Pancreas (tissue), 10 donors: Measurements from ENCODE around the gene EIF4E3. TPM values are rescaled to one million over a fixed set of nuclear protein-coding genes. Genes with fewer than 3 reads are reported as not detected.

Source experiments
- ATAC-seq, 4 donors: fragments of 200-7000 bp; cut with Tn5 transposase; one replicate each; pipeline versions ENCODE4 v1.8.0 to v1.9.1; 2020; ENCODE audit warnings: mild to moderate bottlenecking in 4 of 4, moderate library complexity in 4 of 4
- DNase-seq, 6 donors: peaks; one replicate each; pipeline ENCODE4 v3.0.0-alpha.2; 2020
- FAIRE-seq: peaks from 2 replicates; lab custom pipeline; 2012; peaks lifted over from hg19 to GRCh38; lab: Jason Lieb, UNC
- H3K27ac ChIP-seq, 4 donors: fragments of 200-600 bp; sonication (generic); 1 replicate in 3 of 4; 2 replicates in 1 of 4; pipeline versions ENCODE4 v1.5.0 to v1.8.0; 2020
- H3K27me3 ChIP-seq, 4 donors: fragments of 200-600 bp; one replicate each; pipeline ENCODE4 v1.8.0; 2021
- H3K36me3 ChIP-seq, 3 donors: fragments of 200-600 bp; sonication (generic) in 1 of 3; one replicate each; pipeline versions ENCODE4 v1.5.0 to v1.8.0; 2020 to 2021
- H3K4me1 ChIP-seq, 3 donors: fragments of 200-600 bp; one replicate each; pipeline ENCODE4 v1.8.0; 2021
- H3K4me3 ChIP-seq, 4 donors: fragments of 200-600 bp; sonication (generic) in 2 of 4; one replicate each; pipeline versions ENCODE4 v1.5.0 to v1.8.0; 2020 to 2021
- H3K9me3 ChIP-seq, 4 donors: fragments of 200-600 bp; one replicate each; pipeline ENCODE4 v1.8.0; 2021
- WGBS, 2 donors: extraction: QIAGEN DNeasy Blood & Tissue Kit; methylation state at CpG; one replicate each; pipeline ENCODE4 v1.1.7; 2013; 5-methylcytosine and 5-hydroxymethylcytosine counted together
- intact Hi-C, 3 donors: fragments of 100-400 bp; cut with DNase I; formaldehyde crosslinking; loops; one replicate each; pipeline versions ENCODE4 v1.11.1 to v1.14.2; 2022
- polyA plus RNA-seq, 2 donors: library from polyadenylated mRNA; stranded (reverse); fragments of 200-250 nt; gene quantifications; one replicate each; pipeline ENCODE4 v1.2.3, GENCODE V29; 2013
- total RNA-seq, 6 donors: library from RNA; stranded (reverse); fragmentation: NEBNext Ultra II Directional in 4 of 6; extraction: Animal tissue kit (Norgen Biotek cat#: 25700) in 4 of 6; gene quantifications; one replicate each; pipeline versions ENCODE4 v1.2.1 to v1.2.4, GENCODE V29; 2021 to 2023
- TF ChIP-seq, protein P1 (sequence below), 4 donors: fragments of 200-600 bp; sonication (generic) in 3 of 4; IDR thresholded peaks; one replicate each; pipeline versions ENCODE4 v1.5.0 to v1.8.0; 2021; ENCODE audit warnings: antibody characterized with exemption in 4 of 4
- donor health status: healthy with polysubstance abuse.
- donor health status: DM: no; HTN: no; CAD: no; lungs with moderate emphysema.
- donor health status: DM: no; HTN: no; CAD: no.
- donor health status: control.
- donor health status: control.
- donor health status: Bipolar disorder and iron deficiency.
- donor health status: DM: yes; HTN: yes; CAD: no.
- donor health status: DM: no; HTN: no; CAD: no.
- donor health status: DM: no; HTN: no; CAD: no.
- donor health status: DM: yes; HTN: yes; CAD: no.

EIF4E3 gene
- total and polyA plus RNA-seq, 8 donors: 4.1 to 17.3 (median 13.8) TPM

DNA sequence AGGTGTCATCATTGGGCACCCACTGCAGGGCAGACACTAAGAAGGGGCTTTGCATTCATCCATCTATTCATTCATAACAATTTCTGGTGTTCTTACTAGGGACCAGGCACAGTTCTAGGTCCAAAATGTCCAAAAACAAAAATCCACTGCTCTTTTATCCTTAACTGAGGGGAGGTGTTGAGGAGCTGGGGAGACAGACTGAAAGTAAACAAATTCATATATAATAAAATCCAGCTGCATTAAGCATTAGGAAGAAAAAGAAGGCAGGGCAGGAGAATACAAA, 1.1 kb downstream of the EIF4E3 start:
- peak overlapping the region; percentile 83 to 90 (median 88) for H3K4me3 ChIP-seq
- H3K9me3 ChIP-seq: no peaks in the 10 kb centered on the region
- FAIRE-seq: no peak
- H3K36me3 ChIP-seq: no peaks in the 10 kb centered on the region
- no peak for ATAC-seq
- H3K27ac ChIP-seq: peak overlapping the region in 2 of 4 donors; percentile 73 to 76
- H3K4me1 ChIP-seq: peaks cover 0 to 13% (median 9%) of the 10 kb centered on the region in 3 donors
- DNase-seq: no peak
- TF ChIP-seq, protein P1, sequence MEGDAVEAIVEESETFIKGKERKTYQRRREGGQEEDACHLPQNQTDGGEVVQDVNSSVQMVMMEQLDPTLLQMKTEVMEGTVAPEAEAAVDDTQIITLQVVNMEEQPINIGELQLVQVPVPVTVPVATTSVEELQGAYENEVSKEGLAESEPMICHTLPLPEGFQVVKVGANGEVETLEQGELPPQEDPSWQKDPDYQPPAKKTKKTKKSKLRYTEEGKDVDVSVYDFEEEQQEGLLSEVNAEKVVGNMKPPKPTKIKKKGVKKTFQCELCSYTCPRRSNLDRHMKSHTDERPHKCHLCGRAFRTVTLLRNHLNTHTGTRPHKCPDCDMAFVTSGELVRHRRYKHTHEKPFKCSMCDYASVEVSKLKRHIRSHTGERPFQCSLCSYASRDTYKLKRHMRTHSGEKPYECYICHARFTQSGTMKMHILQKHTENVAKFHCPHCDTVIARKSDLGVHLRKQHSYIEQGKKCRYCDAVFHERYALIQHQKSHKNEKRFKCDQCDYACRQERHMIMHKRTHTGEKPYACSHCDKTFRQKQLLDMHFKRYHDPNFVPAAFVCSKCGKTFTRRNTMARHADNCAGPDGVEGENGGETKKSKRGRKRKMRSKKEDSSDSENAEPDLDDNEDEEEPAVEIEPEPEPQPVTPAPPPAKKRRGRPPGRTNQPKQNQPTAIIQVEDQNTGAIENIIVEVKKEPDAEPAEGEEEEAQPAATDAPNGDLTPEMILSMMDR (IDR thresholded peaks at IDR 0.05): no peak
- intact Hi-C loops: no loop called here
- no peaks in the 10 kb centered on the region for H3K27me3 ChIP-seq

DNA sequence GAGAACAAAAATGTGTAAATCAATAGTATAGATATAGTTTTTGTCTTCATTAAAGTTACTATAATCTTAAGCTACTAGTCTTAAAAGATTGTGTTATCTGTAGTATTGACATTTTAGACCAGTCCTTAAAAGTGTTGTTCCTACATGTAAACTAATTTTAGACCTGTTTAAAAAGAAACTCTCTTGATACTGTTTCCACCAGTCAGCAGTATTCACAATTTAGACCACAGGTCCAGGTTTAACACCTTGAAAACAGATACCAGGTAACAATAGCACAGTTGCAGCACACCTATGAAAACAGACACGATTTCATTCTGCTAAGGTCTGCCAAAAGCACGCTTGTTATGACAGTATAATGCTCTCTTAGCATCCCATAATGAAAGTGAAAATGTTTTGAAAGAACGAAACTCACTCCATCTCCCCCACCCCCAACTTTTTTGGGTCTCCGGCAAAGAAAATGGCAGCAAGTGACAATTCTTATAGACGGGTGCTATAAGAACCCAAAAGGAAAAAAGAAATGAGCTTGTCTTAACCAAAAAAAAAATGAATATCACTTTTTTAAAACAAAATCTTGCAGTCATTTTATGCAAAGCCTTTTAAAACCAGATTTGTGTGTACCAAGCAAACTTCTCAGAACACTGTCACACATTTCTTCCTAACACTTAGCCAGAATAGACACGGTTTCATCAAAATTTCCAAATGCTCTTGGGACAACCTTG, 1.6 kb downstream of the EIF4E3 start:
- peaks cover 0 to 13% (median 9%) of the 10 kb centered on the region in 3 donors for H3K4me1 ChIP-seq
- H3K27me3 ChIP-seq: no peaks in the 10 kb centered on the region
- H3K27ac ChIP-seq: no peak overlapping the region
- intact Hi-C loops: no loop called here
- H3K36me3 ChIP-seq: no peaks in the 10 kb centered on the region
- no peak for FAIRE-seq
- no peak for ATAC-seq
- H3K9me3 ChIP-seq: no peaks in the 10 kb centered on the region
- H3K4me3 ChIP-seq: peak overlapping the region in 3 of 4 donors; percentile 87 to 90 (median 88)
- DNase-seq: no peak
- WGBS, 2 donors: 50 to 61% methylated on average over 6 of the region's 6 CpGs
- TF ChIP-seq, protein P1 (IDR thresholded peaks at IDR 0.05): no peak

DNA sequence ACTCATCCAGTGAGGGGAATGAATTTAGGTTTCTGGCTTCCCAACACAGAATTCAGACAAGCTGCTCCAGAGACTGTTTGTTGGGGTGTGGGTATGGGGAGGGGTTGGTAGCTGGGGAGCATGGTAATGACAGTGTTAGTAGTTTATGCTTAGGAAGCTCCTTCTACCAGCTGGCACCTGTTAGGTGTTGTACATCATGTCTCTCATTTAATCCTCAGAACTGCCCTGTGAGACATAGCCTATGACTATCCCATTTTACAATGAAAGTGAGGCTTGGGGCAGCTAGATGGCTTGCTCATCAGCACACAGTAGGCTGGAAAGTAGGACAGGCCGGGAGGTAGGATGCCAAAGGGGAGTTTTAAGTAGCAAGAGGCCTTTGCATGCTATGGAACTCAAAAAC, 2.5 kb downstream of the EIF4E3 start:
- WGBS, 2 donors: 87 to 88% methylated on average over 1 of the region's 1 CpG
- H3K4me1 ChIP-seq: peaks cover 0 to 13% (median 9%) of the 10 kb centered on the region in 3 donors
- no peaks in the 10 kb centered on the region for H3K9me3 ChIP-seq
- no peaks in the 10 kb centered on the region for H3K27me3 ChIP-seq
- intact Hi-C loops: no loop called here
- FAIRE-seq (no peak), ATAC-seq (no peak), DNase-seq (no peak)
- no peak overlapping the region for H3K4me3 ChIP-seq
- H3K36me3 ChIP-seq: no peaks in the 10 kb centered on the region
- no peak overlapping the region for H3K27ac ChIP-seq
- TF ChIP-seq, protein P1 (IDR thresholded peaks at IDR 0.05): no peak

DNA sequence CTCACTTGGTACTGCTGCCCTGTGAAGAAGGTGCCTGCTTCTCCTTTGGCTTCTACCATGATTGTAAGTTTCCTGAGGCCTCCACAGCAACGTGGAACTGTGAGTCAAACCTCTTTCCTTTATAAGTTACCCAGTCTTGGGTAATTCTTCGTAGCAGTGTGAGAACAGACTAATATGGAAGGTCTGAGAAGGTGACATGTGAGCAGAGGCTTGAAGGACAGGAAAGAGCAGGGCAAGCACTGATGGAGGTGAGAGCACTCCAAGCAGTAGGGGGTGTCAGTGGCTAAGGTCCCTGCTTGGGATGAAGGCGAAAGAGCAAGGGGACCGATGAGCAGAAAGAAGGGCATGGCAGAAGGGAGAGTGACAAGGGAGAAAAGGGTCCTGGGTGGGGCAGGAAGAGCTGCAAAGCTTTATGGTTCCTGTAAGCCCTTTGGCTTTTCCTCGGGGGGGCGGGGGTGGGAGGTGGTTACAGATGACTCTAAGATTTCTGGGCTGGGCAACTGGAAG, 3.5 kb downstream of the EIF4E3 start:
- no peak overlapping the region for H3K4me3 ChIP-seq
- WGBS, 2 donors: 85 to 90% methylated on average over 6 of the region's 6 CpGs
- no peak overlapping the region for H3K27ac ChIP-seq
- H3K36me3 ChIP-seq: no peaks in the 10 kb centered on the region
- intact Hi-C loops: no loop called here
- TF ChIP-seq, protein P1 (IDR thresholded peaks at IDR 0.05): no peak
- H3K4me1 ChIP-seq: peaks cover 0 to 13% (median 9%) of the 10 kb centered on the region in 3 donors
- no peaks in the 10 kb centered on the region for H3K27me3 ChIP-seq
- FAIRE-seq (no peak), DNase-seq (no peak), ATAC-seq (no peak)
- no peaks in the 10 kb centered on the region for H3K9me3 ChIP-seq

DNA sequence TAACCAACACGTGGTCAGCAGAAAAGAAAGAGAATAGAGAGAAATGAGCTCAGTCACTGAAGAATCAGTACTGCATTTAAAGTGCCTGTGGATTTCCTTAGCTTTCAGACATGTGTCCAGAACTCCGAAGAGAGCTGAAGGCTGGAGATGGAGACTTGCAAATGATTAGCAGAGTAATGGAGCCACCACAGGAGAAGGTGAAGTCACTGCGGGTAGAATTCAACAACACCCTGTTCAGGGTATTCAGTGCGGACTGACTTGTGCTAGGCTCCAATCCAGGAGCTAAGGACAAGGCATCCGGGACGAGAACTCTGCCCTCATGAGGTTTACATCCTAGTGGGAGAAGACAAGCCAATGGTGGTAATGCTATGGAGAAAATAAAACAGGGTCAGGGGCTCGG, 4.2 kb downstream of the EIF4E3 start:
- FAIRE-seq: no peak
- peaks cover 0 to 13% (median 9%) of the 10 kb centered on the region in 3 donors for H3K4me1 ChIP-seq
- intact Hi-C loops: no loop called here
- TF ChIP-seq, protein P1 (IDR thresholded peaks at IDR 0.05): no peak
- DNase-seq: no peak
- H3K9me3 ChIP-seq: no peaks in the 10 kb centered on the region
- H3K27ac ChIP-seq: no peak overlapping the region
- H3K4me3 ChIP-seq: no peak overlapping the region
- no peaks in the 10 kb centered on the region for H3K27me3 ChIP-seq
- WGBS, 2 donors: 91 to 94% methylated on average over 7 of the region's 7 CpGs
- ATAC-seq: no peak
- H3K36me3 ChIP-seq: no peaks in the 10 kb centered on the region
